Stimulated activated naive CD4-positive, alpha-beta T cell treated with Interleukin-2 at 50 U/mL for 16 hours (primary cell): Measurements from ENCODE around the gene NUP210.
"Not testable (repeated sequence)": the region's sequence is repeated elsewhere in the genome, so short reads cannot be mapped to it uniquely, and the experiment has no call there.

Source experiments
- DNase-seq: peaks from one replicate; lab custom pipeline; 2025; lab: John Stamatoyannopoulos, UW

NUP210 gene

GRCh38 chr3:13429631-13430291 is 9.6 kb upstream of the NUP210 start:
- DNase-seq = no peak

- DNase-seq = not testable (repeated sequence)
Observed at GRCh38 chr3:13428678-13429077, 8.6 kb upstream of the NUP210 start.

GRCh38 chr3:13427662-13428603 is 7.8 kb upstream of the NUP210 start:
- DNase-seq = no peak

- no peak for DNase-seq
Observed at GRCh38 chr3:13426591-13426990, 6.5 kb upstream of the NUP210 start.

- no peak for DNase-seq
Observed at GRCh38 chr3:13425689-13426088, 5.6 kb upstream of the NUP210 start.

GRCh38 chr3:13424865-13425617 is 4.9 kb upstream of the NUP210 start:
- no peak for DNase-seq

GRCh38 chr3:13424141-13424844 is 4.2 kb upstream of the NUP210 start:
- no peak for DNase-seq

GRCh38 chr3:13420831-13421765 is 976 bp upstream of the NUP210 start:
- peak; percentile 80 for DNase-seq

- DNase-seq = peak; percentile 62
Observed at GRCh38 chr3:13419505-13420044, 547 bp downstream of the NUP210 start.

GRCh38 chr3:13417166-13417947 is 2.8 kb downstream of the NUP210 start:
- no peak for DNase-seq

- DNase-seq = no peak
Observed at GRCh38 chr3:13415997-13416793, 3.9 kb downstream of the NUP210 start.

- no peak for DNase-seq
Observed at GRCh38 chr3:13415236-13415986, 4.7 kb downstream of the NUP210 start.

GRCh38 chr3:13414040-13414729 is 5.9 kb downstream of the NUP210 start:
- peak; percentile 54 for DNase-seq

- DNase-seq = no peak
Observed at GRCh38 chr3:13411186-13411860, 8.8 kb downstream of the NUP210 start.

- no peak for DNase-seq
Observed at GRCh38 chr3:13408890-13409289, 11.2 kb downstream of the NUP210 start.

GRCh38 chr3:13407926-13408325 is 12.2 kb downstream of the NUP210 start:
- DNase-seq = no peak

- no peak for DNase-seq
Observed at GRCh38 chr3:13407475-13407874, 12.6 kb downstream of the NUP210 start.
